Measurements from ENCODE around the gene PBX2.
"Not testable (repeated sequence)": the region's sequence is repeated elsewhere in the genome, so short reads cannot be mapped to it uniquely, and the experiment has no call there.

Gene PBX2

GRCh38 chr6:32200711-32201475 lies 10.9 kb upstream of the PBX2 start:
- FAIRE-seq, result no peak

GRCh38 chr6:32198866-32199265 lies 8.9 kb upstream of the PBX2 start:
- no peak for FAIRE-seq

- FAIRE-seq, result no peak
Measured at GRCh38 chr6:32198345-32198696, 8.3 kb upstream of the PBX2 start.

- no peak for FAIRE-seq
Measured at GRCh38 chr6:32196682-32197616, 6.9 kb upstream of the PBX2 start.

GRCh38 chr6:32195902-32196681 lies 6.1 kb upstream of the PBX2 start:
- no peak for FAIRE-seq

- FAIRE-seq, result no peak
Measured at GRCh38 chr6:32195652-32195901, 5.6 kb upstream of the PBX2 start.

- peak; percentile 92 for FAIRE-seq
Measured at GRCh38 chr6:32194825-32195651, 5.0 kb upstream of the PBX2 start.

GRCh38 chr6:32194388-32194787 lies 4.4 kb upstream of the PBX2 start:
- no peak for FAIRE-seq

GRCh38 chr6:32193096-32193495 lies 3.1 kb upstream of the PBX2 start:
- FAIRE-seq, result not testable (repeated sequence)

- no peak for FAIRE-seq
Measured at GRCh38 chr6:32192608-32193039, 2.6 kb upstream of the PBX2 start, which contains the start of gene GPSM3. GPSM3 (minus strand) TSS chr6:32192643; CDS start chr6:32192513, 130 bp downstream.

- no peak for FAIRE-seq
Measured at GRCh38 chr6:32191696-32192607, 1.9 kb upstream of the PBX2 start.

- FAIRE-seq, result no peak
Measured at GRCh38 chr6:32190911-32191677, 1.1 kb upstream of the PBX2 start.

- no peak for FAIRE-seq
Measured at GRCh38 chr6:32189742-32190053, 304 bp downstream of the PBX2 start.

- FAIRE-seq, result no peak
Measured at GRCh38 chr6:32189069-32189741, 797 bp downstream of the PBX2 start.

- no peak for FAIRE-seq
Measured at GRCh38 chr6:32188381-32189068, 1.5 kb downstream of the PBX2 start.

GRCh38 chr6:32187725-32188380 lies 2.1 kb downstream of the PBX2 start:
- not testable (repeated sequence) for FAIRE-seq

GRCh38 chr6:32187009-32187709 lies 2.8 kb downstream of the PBX2 start:
- no peak for FAIRE-seq

- FAIRE-seq, result not testable (repeated sequence)
Measured at GRCh38 chr6:32186151-32186840, 3.7 kb downstream of the PBX2 start.
